ENCODE data around the gene CELF2.

- TF ChIP-seq OSR1 (CRISPR knock-in tag; IDR thresholded peaks at IDR 0.05) (no peak), PATZ1 (CRISPR knock-in tag; IDR thresholded peaks at IDR 0.05; ENCODE audit: borderline replicate concordance) (no peak), ISL1 (CRISPR knock-in tag; IDR thresholded peaks at IDR 0.05) (no peak), TOX (CRISPR knock-in tag; IDR thresholded peaks at IDR 0.05; ENCODE audit: borderline replicate concordance) (no peak), ARNTL (CRISPR knock-in tag; IDR thresholded peaks at IDR 0.05; ENCODE audit: borderline replicate concordance, low read depth) (no peak), ESRRG (CRISPR knock-in tag; IDR thresholded peaks at IDR 0.05) (no peak), TCF4 (CRISPR knock-in tag; IDR thresholded peaks at IDR 0.05; ENCODE audit: borderline replicate concordance) (no peak), ZNF565 (CRISPR knock-in tag; conservative IDR thresholded peaks at IDR 0.05; ENCODE audit: low read depth) (no peak), ZNF70 (CRISPR knock-in tag; IDR thresholded peaks at IDR 0.05) (no peak), RARB (CRISPR knock-in tag; IDR thresholded peaks at IDR 0.05) (no peak), PPARA (CRISPR knock-in tag; IDR thresholded peaks at IDR 0.05; ENCODE audit: borderline replicate concordance) (no peak), ZC3H10 (CRISPR knock-in tag; IDR thresholded peaks at IDR 0.05) (no peak), ZFP3 (CRISPR knock-in tag; IDR thresholded peaks at IDR 0.05) (no peak), ZFP30 (CRISPR knock-in tag; IDR thresholded peaks at IDR 0.05) (no peak)
These were observed 6.2 kb upstream of the CELF2 start for GRCh38 chr10:11011436-11011835.

All from SK-N-SH treated with all-trans-retinoic acid at 6 μM for 48 hours (cell line).